Body of pancreas (tissue), 4 donors: Measurements from ENCODE around the gene IKZF3.

Experiments
- CTCF ChIP-seq, 7 experiments: fragments of 450-650 bp in 4 of 7; fragments of 200-600 bp in 3 of 7; sonication (generic) in 3 of 7; IDR thresholded peaks; one replicate each; pipeline ENCODE4 v1.5.1; 2016 to 2019; ENCODE audit warnings: antibody characterized with exemption in 7 of 7
- POLR2A ChIP-seq, 3 donors: fragments of 450-650 bp; IDR thresholded peaks; one replicate each; pipeline ENCODE4 v1.6.1; 2016; ENCODE audit warnings: antibody characterized with exemption in 3 of 3, mild to moderate bottlenecking in 2 of 3

DNA sequence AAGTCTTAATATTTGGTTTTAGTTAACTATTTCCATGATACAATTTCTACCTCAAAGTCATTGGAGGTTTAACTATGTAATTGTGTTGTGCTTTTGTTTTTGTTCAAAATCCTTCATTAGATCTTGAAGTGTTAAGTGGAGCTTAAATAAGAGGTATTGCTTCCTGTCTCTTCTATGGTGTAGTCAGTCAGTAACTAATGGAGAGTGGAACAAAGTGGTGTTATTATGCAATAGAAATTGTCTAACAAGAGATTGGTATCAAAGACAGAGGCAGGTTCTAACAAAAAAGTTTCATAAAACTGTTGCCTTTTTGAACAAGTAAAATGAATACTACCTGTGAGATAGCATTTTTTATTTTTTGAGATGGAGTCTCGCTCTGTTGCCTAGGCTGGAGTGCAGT is 81.1 kb downstream of the IKZF3 start:
- TF ChIP-seq CTCF (IDR thresholded peaks at IDR 0.05) (no peak), POLR2A (IDR thresholded peaks at IDR 0.05) (no peak)
